K562 (cell line): ENCODE data around the gene STEAP1B. TPM values are rescaled to one million over a fixed set of nuclear protein-coding genes. Genes with fewer than 3 reads are reported as not detected.

Source experiments
- ATAC-seq: fragments of 200-7000 bp; cut with Tn5 transposase; 3 replicates; pipeline ENCODE4 v1.9.1; 2020; ENCODE audit warnings: moderate library complexity
- BruUV-seq: library from RNA; stranded (reverse); fragments of 400-500 nt; replicated peaks from 2 replicates; lab custom pipeline; 2021; lab: Mats Ljungman, UMichigan
- CTCF ChIA-PET: fragments of 300-600 bp; formaldehyde crosslinking; extraction: SDS; loops from one replicate; lab custom pipeline; 2021; ENCODE audit warnings: low intra/inter-chr PET ratio; lab: Yijun Ruan, JAX
- POLR2A ChIA-PET: fragments of 300-600, 350-650 bp; sonication (Branson Sonifier 250); formaldehyde crosslinking; extraction: SDS; loops from one replicate; lab custom pipeline; 2021; ENCODE audit warnings: antibody characterized with exemption, inconsistent platforms; lab: Yijun Ruan, JAX
- DNase-seq, 4 experiments: peaks; one replicate each; pipeline versions ENCODE4 v3.0.0 to v3.0.0-alpha.2; 2011 to 2018; ENCODE audit warnings: low spot score in 3 of 4, mixed read lengths in 3 of 4; ENCODE audit errors: extremely low read depth in 1 of 4
- FAIRE-seq: peaks from 2 replicates; lab custom pipeline; 2011; peaks lifted over from hg19 to GRCh38; lab: Jason Lieb, UNC
- H2AFZ ChIP-seq: 2 replicates; pipeline ENCODE4 v1.6.0; 2011; ENCODE audit warnings: low read depth, low read length, control low read depth, inconsistent platforms
- H3K27ac ChIP-seq: fragments of 200-600 bp; 3 replicates; pipeline ENCODE4 v1.8.0; 2011; ENCODE audit warnings: low read depth, mild to moderate bottlenecking, control low read depth, inconsistent platforms, low read length, moderate library complexity, mixed read lengths; ENCODE audit errors: extremely low read depth
- H3K27me3 ChIP-seq, 2 experiments: fragments of 300-600 bp in 1 of 2; 2 replicates in 1 of 2; 3 replicates in 1 of 2; pipeline versions ENCODE4 v1.6.0 to v1.8.0; 2011; ENCODE audit warnings: inconsistent platforms in 2 of 2, low read length in 2 of 2, mild to moderate bottlenecking in 1 of 2, mixed read lengths in 1 of 2, moderate library complexity in 1 of 2; ENCODE audit not compliant: control insufficient read depth in 2 of 2, insufficient read depth in 2 of 2
- H3K36me3 ChIP-seq: fragments of 300-600 bp; 3 replicates; pipeline ENCODE4 v1.8.0; 2011; ENCODE audit warnings: mild to moderate bottlenecking, low read length, inconsistent platforms; ENCODE audit not compliant: control insufficient read depth, insufficient read depth
- H3K4me1 ChIP-seq, 2 experiments: fragments of 200-600 bp in 1 of 2; replicated peaks in 1 of 2; 2 replicates in 1 of 2; 3 replicates in 1 of 2; pipeline versions ENCODE4 v1.5.1 to v1.8.0; 2011; ENCODE audit warnings: inconsistent platforms in 2 of 2, low read length in 2 of 2, mild to moderate bottlenecking in 1 of 2, mixed read lengths in 1 of 2, moderate library complexity in 1 of 2; ENCODE audit not compliant: control insufficient read depth in 2 of 2, insufficient read depth in 2 of 2
- H3K4me2 ChIP-seq: 2 replicates; pipeline ENCODE4 v1.6.1; 2011; ENCODE audit warnings: low read length, control low read depth, inconsistent platforms, mixed read lengths; ENCODE audit not compliant: insufficient read depth
- H3K4me3 ChIP-seq: fragments of 200-600 bp; sonication (generic), shearing (Covaris generic); 2 replicates; pipeline ENCODE4 v1.5.1; 2016; ENCODE audit warnings: control low read depth, inconsistent platforms
- H3K79me2 ChIP-seq: fragments of 200-600 bp; 3 replicates; pipeline ENCODE4 v1.8.0; 2011; ENCODE audit warnings: low read length, inconsistent platforms; ENCODE audit not compliant: control insufficient read depth, insufficient read depth
- H3K9ac ChIP-seq, 2 experiments: 2 replicates each; pipeline versions ENCODE4 v1.6.0 to v1.6.1; 2011; ENCODE audit warnings: low read depth in 2 of 2, low read length in 2 of 2, control low read depth in 1 of 2, inconsistent platforms in 1 of 2, mild to moderate bottlenecking in 1 of 2, mixed read lengths in 1 of 2; ENCODE audit not compliant: insufficient read depth in 1 of 2
- H3K9me1 ChIP-seq: one replicate; pipeline ENCODE4 v1.6.0; 2011; ENCODE audit warnings: inconsistent platforms, mild to moderate bottlenecking, low read length, moderate library complexity; ENCODE audit not compliant: control insufficient read depth, insufficient read depth
- H3K9me3 ChIP-seq: replicated peaks from 2 replicates; pipeline ENCODE4 v1.5.1; 2011; ENCODE audit warnings: low read depth, low read length, inconsistent platforms; ENCODE audit not compliant: control insufficient read depth, insufficient read depth
- H4K20me1 ChIP-seq: replicated peaks from 2 replicates; pipeline ENCODE4 v1.6.1; 2011; ENCODE audit warnings: low read length, inconsistent platforms, mixed read lengths; ENCODE audit not compliant: control insufficient read depth, insufficient read depth
- ESRRB ChIP-seq: fragments of 250-450 bp; sonication (Bioruptor Pico); IDR thresholded peaks from 2 replicates; pipeline ENCODE4 v1.5.0; 2020; ENCODE audit warnings: mild to moderate bottlenecking, moderate library complexity, borderline replicate concordance
- SUPT5H ChIP-seq: fragments of 450-650 bp; IDR thresholded peaks from 2 replicates; pipeline ENCODE4 v1.6.1; 2016
- WGBS: fragments of 100-300 bp; shearing (Covaris generic); methylation state at CpG from one replicate; pipeline ENCODE4 v1.1.6; 2016; ENCODE audit warnings: low coverage, mixed read lengths; ENCODE audit not compliant: insufficient coverage; ENCODE audit errors: missing lambda C conversion rate; 5-methylcytosine and 5-hydroxymethylcytosine counted together
- in situ Hi-C: fragments of 300-500 bp; cut with MboI; formaldehyde crosslinking; loops from 4 replicates; pipeline ENCODE4 v1.15.0; 2018; ENCODE audit warnings: inconsistent platforms, mixed read lengths
- intact Hi-C: fragments of 100-400 bp; cut with micrococcal nuclease; formaldehyde crosslinking; loops from 2 replicates; pipeline ENCODE4 v1.14.2; 2022
- polyA plus RNA-seq, 8 experiments: library from polyadenylated mRNA; depleted of rRNA in 4 of 8; stranded (reverse) in 5 of 8; unstranded in 3 of 8; fragments of >200 nt; fragmentation: Nextera tagmentation in 2 of 8; fragmentation: Illumina TruSeq in 1 of 8; extraction: Ambion mirVana in 2 of 8; extraction: Trizol in 1 of 8; gene quantifications; 2 replicates each; pipeline versions ENCODE4 v1.2.1 to v1.2.3, GENCODE V29; 2011 to 2014; ENCODE audit warnings: inconsistent platforms in 1 of 8, missing spikeins in 1 of 8
- total RNA-seq, 7 experiments: library from RNA; depleted of rRNA in 6 of 7; stranded (reverse); fragments of >200 nt in 6 of 7; fragmentation: Illumina TruSeq in 2 of 7; extraction: Trizol in 2 of 7; gene quantifications; 2 replicates each; pipeline versions ENCODE4 v1.2.1 to v1.2.3, GENCODE V29; 2011 to 2021; ENCODE audit warnings: low replicate concordance in 1 of 7
- TF ChIP-seq, protein P1 (sequence below): fragments of 250-450 bp; sonication (Bioruptor Pico); IDR thresholded peaks from 2 replicates; pipeline ENCODE4 v1.5.0; 2021; ENCODE audit warnings: mild to moderate bottlenecking, moderate library complexity
- TF ChIP-seq, protein P2 (sequence below): sonication (generic); formaldehyde crosslinking; IDR thresholded peaks from 2 replicates; pipeline ENCODE4 v1.8.1; 2023; ENCODE audit warnings: mild to moderate bottlenecking, missing genetic modification reagents

The STEAP1B gene
- total and polyA plus RNA-seq, 9 of the 15 experiments (the other 6 are each of a cell fraction or from before 2014, with no cell fraction given) = 20.0 to 38.5 (median 30.6) TPM

GRCh38 chr7:22454446-22454845, 45.5 kb downstream of the STEAP1B start:
- Histone ChIP-seq H3K9ac (no peak overlapping the region), H2AFZ (no peak overlapping the region), H3K4me3 (no peak overlapping the region), H3K9me3 (no peaks in the 10 kb centered on the region), H3K4me1 (peaks cover 0 to 2% of the 10 kb centered on the region in 2 experiments; a peak in 1 of 5 replicates), H3K36me3 (no peaks in the 10 kb centered on the region), H4K20me1 (no peaks in the 10 kb centered on the region), H3K9me1 (no peaks in the 10 kb centered on the region), H3K27me3 (no peaks in the 10 kb centered on the region), H3K79me2 (no peaks in the 10 kb centered on the region), H3K4me2 (no peak overlapping the region), H3K27ac (no peak overlapping the region)
- DNase-seq (no peak), FAIRE-seq (no peak), ATAC-seq (no peak)
- no TSS peak for BruUV-seq
- POLR2A ChIA-PET = no interaction called here
- intact Hi-C loops = loop anchor here (5.0 kb wide), 2 partner anchors 62 to 127 kb away; no protein-coding TSS in a partner anchor
- in situ Hi-C loops = no loop called here
- WGBS = 43% methylated on average over 3 of the region's 3 CpGs
- TF ChIP-seq SUPT5H (no peak), ESRRB (CRISPR knock-in tag) (no peak)
- TF ChIP-seq, protein P1, sequence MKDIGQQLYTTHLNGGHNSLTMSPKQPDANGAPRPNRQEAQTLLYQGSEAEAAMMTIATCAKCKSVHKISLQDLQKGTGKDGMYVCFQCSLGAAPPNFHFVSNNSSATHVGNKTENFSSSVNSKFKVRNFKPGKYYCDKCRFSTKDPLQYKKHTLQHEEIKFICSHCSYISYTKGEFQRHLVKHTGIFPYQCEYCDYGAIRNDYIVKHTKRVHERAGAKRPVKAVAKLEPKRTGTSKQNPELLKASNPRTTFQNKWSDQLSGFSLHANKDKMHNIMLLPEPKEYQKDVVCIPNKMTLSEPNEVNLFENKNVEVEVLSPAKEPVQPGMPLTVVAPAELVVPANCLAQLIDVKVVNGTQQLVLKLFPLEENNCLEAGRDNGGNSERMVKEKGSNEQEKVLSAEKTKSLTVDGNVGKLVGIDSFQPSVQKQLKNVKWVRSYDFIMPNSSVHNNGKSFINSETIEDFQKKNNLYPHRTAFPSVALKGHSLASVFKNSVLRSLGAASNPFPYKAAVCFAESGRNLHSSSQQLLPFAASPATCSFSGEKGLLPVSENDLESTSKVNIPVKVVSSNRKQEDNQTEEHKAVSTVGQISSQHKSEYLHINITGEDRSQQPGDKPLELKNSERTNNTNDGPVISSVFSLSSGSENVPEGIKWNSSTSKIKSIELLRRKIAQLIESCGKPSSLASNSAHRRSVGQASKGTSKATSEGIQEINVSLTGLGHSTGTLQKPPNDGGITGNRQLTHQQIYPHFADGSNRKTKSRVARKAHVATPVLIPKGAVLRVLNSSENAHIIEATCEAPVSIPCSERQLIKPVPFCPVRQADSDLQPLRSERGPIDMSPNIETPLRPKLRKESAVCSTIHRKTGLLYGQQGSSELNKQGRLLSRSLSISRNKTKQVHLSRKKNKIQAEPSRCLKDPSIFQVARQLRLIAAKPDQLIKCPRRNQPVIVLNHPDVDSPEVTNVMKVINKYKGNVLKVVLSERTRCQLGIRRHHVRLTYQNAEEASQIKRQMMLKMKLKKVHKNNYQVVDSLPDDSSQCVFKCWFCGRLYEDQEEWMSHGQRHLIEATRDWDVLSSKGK = no peak
- TF ChIP-seq, protein P2, sequence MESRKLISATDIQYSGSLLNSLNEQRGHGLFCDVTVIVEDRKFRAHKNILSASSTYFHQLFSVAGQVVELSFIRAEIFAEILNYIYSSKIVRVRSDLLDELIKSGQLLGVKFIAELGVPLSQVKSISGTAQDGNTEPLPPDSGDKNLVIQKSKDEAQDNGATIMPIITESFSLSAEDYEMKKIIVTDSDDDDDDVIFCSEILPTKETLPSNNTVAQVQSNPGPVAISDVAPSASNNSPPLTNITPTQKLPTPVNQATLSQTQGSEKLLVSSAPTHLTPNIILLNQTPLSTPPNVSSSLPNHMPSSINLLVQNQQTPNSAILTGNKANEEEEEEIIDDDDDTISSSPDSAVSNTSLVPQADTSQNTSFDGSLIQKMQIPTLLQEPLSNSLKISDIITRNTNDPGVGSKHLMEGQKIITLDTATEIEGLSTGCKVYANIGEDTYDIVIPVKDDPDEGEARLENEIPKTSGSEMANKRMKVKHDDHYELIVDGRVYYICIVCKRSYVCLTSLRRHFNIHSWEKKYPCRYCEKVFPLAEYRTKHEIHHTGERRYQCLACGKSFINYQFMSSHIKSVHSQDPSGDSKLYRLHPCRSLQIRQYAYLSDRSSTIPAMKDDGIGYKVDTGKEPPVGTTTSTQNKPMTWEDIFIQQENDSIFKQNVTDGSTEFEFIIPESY (CRISPR knock-in tag) = no peak
- CTCF ChIA-PET = no interaction called here
